Nephron progenitor cell (in vitro differentiated cells): ENCODE measurements around the gene MAG.

ENCODE experiments used
- DNase-seq: peaks from one replicate; pipeline ENCODE4 v3.0.0; 2021
- H3K27ac Mint-ChIP-seq: 2 replicates; pipeline ENCODE4 v1.8.0; 2021; ENCODE audit warnings: mild to moderate bottlenecking, moderate library complexity, mixed read lengths
- H3K27me3 Mint-ChIP-seq: 2 replicates; pipeline ENCODE4 v1.8.0; 2021; ENCODE audit warnings: mild to moderate bottlenecking, low read depth, mixed read lengths; ENCODE audit not compliant: poor library complexity
- H3K36me3 Mint-ChIP-seq: 2 replicates; pipeline ENCODE4 v1.8.0; 2021; ENCODE audit warnings: low read depth, mixed read lengths
- H3K4me1 Mint-ChIP-seq: 2 replicates; pipeline ENCODE4 v1.8.0; 2021; ENCODE audit warnings: mixed read lengths
- H3K4me3 Mint-ChIP-seq: 2 replicates; pipeline ENCODE4 v1.8.0; 2021; ENCODE audit warnings: mild to moderate bottlenecking, moderate library complexity, mixed read lengths
- H3K9me3 Mint-ChIP-seq: 2 replicates; pipeline ENCODE4 v1.8.0; 2021; ENCODE audit warnings: mild to moderate bottlenecking, moderate library complexity, mixed read lengths
- TF ChIP-seq, protein P1 (sequence below): fragments of 200-600 bp; sonication (generic); IDR thresholded peaks from 2 replicates; pipeline ENCODE4 v1.5.0; 2021; ENCODE audit warnings: antibody characterized with exemption

Gene MAG

DNA sequence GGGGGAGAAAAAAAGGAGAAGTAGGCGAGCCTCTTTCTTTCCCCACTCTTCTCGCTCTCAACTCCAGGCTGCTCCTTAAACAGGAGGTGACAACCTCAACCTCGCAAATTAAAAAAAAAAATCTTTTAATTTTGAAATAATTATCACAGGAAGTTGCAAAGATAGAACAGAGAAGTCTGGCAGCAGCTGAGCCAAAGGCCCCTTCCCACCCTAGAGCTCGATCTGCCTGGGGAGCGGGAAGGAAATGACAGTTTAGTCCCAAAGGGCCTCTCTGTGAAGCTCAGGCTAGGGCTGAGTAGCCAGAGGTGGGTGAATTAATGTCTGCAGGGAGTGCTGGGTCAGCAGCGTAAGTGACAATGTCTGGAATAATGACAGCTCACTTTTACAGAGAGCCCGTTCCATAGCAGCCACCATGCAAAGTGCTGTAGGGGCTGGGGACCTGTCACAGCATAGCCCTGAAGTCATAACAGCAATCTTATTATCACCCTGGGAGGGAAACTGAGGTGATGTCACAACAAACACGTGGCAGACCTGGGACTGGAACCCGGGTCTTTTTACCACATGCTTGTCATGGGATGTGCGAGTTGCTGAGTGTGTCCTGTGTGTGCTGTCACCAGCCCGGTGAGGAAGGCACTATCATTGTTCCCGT lies 28.2 kb downstream of the MAG start:
- Mint-ChIP-seq H3K4me3 (no peak overlapping the region), H3K4me1 (peaks cover 55% of the 10 kb centered on the region), H3K9me3 (peaks cover 9% of the 10 kb centered on the region), H3K36me3 (no peaks in the 10 kb centered on the region), H3K27ac (no peak overlapping the region), H3K27me3 (no peaks in the 10 kb centered on the region)
- TF ChIP-seq, protein P1, sequence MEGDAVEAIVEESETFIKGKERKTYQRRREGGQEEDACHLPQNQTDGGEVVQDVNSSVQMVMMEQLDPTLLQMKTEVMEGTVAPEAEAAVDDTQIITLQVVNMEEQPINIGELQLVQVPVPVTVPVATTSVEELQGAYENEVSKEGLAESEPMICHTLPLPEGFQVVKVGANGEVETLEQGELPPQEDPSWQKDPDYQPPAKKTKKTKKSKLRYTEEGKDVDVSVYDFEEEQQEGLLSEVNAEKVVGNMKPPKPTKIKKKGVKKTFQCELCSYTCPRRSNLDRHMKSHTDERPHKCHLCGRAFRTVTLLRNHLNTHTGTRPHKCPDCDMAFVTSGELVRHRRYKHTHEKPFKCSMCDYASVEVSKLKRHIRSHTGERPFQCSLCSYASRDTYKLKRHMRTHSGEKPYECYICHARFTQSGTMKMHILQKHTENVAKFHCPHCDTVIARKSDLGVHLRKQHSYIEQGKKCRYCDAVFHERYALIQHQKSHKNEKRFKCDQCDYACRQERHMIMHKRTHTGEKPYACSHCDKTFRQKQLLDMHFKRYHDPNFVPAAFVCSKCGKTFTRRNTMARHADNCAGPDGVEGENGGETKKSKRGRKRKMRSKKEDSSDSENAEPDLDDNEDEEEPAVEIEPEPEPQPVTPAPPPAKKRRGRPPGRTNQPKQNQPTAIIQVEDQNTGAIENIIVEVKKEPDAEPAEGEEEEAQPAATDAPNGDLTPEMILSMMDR = no peak
- no peak for DNase-seq

DNA sequence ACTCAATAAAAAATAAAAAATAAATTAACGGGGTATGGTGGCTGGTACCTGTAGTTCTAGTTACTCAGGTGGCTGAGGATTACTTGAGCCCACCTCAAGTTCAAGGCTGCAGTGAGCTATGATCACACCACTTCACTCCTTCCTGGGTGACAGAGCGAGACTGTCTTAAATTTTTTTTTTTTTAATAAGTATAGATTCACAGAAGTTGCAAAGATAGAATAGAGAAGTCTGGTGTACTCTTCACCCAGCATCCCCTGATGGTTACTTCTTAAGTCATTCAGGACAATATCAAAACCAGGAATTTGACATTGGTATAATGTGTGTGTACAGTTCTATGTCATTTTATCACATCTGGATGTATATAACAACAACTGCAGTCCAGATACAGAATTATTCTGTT lies 29.3 kb downstream of the MAG start:
- DNase-seq = no peak
- Mint-ChIP-seq H3K4me1 (peaks cover 45% of the 10 kb centered on the region), H3K9me3 (peaks cover 9% of the 10 kb centered on the region), H3K36me3 (no peaks in the 10 kb centered on the region), H3K27me3 (peaks cover 5% of the 10 kb centered on the region), H3K4me3 (no peak overlapping the region), H3K27ac (no peak overlapping the region)
- TF ChIP-seq, protein P1 = no peak

DNA sequence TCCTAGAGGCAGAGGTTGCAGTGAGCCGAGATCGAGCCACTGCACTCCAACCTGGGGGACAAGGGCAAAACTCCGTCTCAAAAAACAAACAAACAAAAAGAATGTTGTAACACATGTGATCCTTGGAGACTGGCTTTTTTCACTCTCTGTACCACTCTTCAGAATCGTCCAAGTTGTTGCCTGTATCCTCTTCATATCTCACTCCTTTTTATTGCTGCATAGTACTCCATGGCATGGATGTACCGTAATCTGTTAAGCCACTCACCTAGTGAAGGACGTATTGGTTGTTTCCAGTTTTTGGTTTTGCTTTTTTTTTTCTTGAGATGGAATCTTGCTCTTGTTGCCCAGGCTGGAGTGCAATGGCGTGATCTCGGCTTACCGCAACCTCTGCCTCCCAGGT lies 30.1 kb downstream of the MAG start:
- H3K27ac Mint-ChIP-seq = no peak overlapping the region
- peaks cover 37% of the 10 kb centered on the region for H3K4me1 Mint-ChIP-seq
- peaks cover 9% of the 10 kb centered on the region for H3K9me3 Mint-ChIP-seq
- peaks cover 9% of the 10 kb centered on the region for H3K27me3 Mint-ChIP-seq
- H3K36me3 Mint-ChIP-seq = no peaks in the 10 kb centered on the region
- TF ChIP-seq, protein P1 = no peak
- DNase-seq = no peak
- H3K4me3 Mint-ChIP-seq = no peak overlapping the region

DNA sequence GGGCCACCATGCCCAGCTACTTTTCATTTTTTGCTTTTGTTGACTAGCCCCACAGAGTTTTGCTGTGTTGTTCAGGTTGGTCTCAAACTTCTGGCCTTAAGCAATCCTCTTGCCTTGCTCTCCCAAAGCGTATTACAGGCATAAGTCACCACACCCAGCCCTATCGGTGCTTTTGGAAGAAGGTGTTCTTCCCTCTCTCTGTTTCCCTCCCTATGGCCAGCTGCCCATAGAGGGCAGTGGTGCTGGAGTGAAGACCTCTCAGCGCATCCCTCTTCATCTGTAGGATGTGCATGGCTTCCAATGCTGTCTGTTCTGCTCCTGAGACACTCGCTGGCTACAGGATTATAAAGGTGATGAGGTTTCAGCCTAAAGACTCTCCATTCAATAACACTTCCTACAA lies 35.7 kb downstream of the MAG start:
- no peak overlapping the region for H3K27ac Mint-ChIP-seq
- no peak for DNase-seq
- H3K9me3 Mint-ChIP-seq = no peaks in the 10 kb centered on the region
- no peaks in the 10 kb centered on the region for H3K36me3 Mint-ChIP-seq
- no peak overlapping the region for H3K4me3 Mint-ChIP-seq
- TF ChIP-seq, protein P1 = no peak
- H3K4me1 Mint-ChIP-seq = peaks cover 10% of the 10 kb centered on the region
- peaks cover 13% of the 10 kb centered on the region for H3K27me3 Mint-ChIP-seq

DNA sequence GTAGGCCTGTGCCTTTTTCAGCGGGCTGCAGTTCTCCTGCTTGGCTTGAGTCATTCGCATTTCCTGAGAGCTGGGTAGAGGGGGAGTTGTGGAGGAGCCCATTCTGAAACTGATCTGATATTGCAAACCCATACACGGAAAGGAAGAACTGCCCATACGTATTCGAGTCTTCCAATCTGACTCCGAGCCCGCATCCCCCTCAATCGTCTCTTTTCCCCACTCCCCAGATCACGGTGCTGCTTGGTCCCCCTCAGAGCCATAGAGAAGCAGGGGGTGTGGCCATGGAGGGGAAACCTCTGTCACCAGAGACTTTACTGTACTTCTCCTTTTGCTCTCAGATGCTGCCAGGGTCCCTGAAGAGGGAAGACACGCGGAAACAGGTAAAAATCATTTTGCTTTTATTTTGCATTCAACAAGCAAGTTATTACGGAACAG lies 36.9 kb downstream of the MAG start, which contains the start of gene CD22:
CD22 (plus strand) TSS at position 337 of the 435 bp plus-strand sequence. CDS start 2,854 bp downstream, outside the sequence.
- Mint-ChIP-seq H3K27me3 (peaks cover 18% of the 10 kb centered on the region), H3K27ac (peak within 1 kb of the TSS; percentile 30), H3K36me3 (no peaks in the 10 kb centered on the region), H3K9me3 (no peaks in the 10 kb centered on the region), H3K4me3 (no peak within 1 kb of the TSS), H3K4me1 (peaks cover 20% of the 10 kb centered on the region)
- no peak for DNase-seq
- TF ChIP-seq, protein P1 = no peak

DNA sequence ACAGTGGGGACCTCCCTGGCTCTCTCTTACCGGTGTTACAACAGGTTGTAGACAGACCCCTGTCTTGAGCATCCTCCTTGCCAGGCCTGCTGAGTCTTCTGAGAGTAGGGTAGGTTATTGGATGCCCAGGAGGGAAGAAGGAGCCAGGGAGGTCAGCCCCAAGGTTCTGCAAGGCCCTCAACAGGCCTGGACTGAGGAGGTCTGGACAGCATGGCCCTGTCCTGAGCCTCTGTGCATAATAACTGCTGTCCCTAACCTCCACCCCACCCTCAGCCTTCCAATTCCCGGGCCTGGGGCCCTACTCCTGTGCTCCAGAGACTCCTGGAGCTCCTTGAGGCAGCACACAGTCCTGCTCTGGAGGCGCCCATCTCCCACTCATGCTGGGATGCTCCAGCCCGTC lies 37.4 kb downstream of the MAG start:
- H3K9me3 Mint-ChIP-seq = no peaks in the 10 kb centered on the region
- H3K4me3 Mint-ChIP-seq = no peak overlapping the region
- H3K27ac Mint-ChIP-seq = no peak overlapping the region
- H3K27me3 Mint-ChIP-seq = peaks cover 22% of the 10 kb centered on the region
- no peaks in the 10 kb centered on the region for H3K36me3 Mint-ChIP-seq
- peaks cover 25% of the 10 kb centered on the region for H3K4me1 Mint-ChIP-seq
- DNase-seq = no peak
- TF ChIP-seq, protein P1 = no peak
